ENCODE results near the gene LYST.

DNA sequence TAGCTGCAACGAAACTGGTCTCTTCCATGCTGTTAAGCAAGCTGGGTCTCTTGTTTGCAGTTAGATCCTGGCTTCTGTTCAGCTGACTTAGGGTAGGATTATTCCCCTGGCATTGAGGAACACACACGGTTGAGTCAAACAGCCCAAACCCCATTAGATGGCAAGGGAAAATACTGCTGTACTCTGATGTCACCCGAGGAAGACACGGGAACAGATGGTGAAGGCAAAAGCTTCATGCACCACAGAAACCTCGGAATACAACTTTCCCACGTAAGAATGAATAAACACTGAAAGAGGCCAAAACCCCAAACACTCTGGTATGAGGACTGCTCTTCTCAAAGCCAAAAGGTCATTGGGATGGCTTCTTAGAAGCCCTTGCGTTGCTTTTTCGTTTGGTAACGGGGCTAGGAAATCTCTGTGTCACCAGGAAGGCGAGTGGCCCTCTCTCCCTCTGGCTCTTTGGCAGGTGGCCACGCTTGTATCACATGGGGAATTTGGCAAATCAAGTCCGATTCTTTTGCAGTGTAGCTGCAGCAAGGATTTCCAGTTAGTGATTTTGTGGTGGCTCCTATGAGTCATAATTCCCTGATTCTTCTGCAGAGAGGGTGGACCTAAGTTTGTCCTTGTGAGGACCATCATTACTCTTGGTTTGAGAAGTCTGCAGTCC is 16.7 kb upstream of the LYST start:
- TF ChIP-seq, protein P1, sequence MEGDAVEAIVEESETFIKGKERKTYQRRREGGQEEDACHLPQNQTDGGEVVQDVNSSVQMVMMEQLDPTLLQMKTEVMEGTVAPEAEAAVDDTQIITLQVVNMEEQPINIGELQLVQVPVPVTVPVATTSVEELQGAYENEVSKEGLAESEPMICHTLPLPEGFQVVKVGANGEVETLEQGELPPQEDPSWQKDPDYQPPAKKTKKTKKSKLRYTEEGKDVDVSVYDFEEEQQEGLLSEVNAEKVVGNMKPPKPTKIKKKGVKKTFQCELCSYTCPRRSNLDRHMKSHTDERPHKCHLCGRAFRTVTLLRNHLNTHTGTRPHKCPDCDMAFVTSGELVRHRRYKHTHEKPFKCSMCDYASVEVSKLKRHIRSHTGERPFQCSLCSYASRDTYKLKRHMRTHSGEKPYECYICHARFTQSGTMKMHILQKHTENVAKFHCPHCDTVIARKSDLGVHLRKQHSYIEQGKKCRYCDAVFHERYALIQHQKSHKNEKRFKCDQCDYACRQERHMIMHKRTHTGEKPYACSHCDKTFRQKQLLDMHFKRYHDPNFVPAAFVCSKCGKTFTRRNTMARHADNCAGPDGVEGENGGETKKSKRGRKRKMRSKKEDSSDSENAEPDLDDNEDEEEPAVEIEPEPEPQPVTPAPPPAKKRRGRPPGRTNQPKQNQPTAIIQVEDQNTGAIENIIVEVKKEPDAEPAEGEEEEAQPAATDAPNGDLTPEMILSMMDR (conservative IDR thresholded peaks at IDR 0.05; ENCODE audit: low read length): no peak
- no peak for TF ChIP-seq EZH2phosphoT487 (IDR thresholded peaks at IDR 0.05; ENCODE audit: borderline replicate concordance)
